Activated naive CD8-positive, alpha-beta T cell treated with anti-CD3 and anti-CD28 coated beads for 36 hours (primary cell): ENCODE data around the gene PHF11. TPM values are rescaled to one million over a fixed set of nuclear protein-coding genes. Genes with fewer than 3 reads are reported as not detected.
A peak's percentile ranks its signal among the peaks of the same experiment; 100 is the strongest.
"Not testable (repeated sequence)": the region's sequence is repeated elsewhere in the genome, so short reads cannot be mapped to it uniquely, and the experiment has no call there.

Experiments
- DNase-seq: peaks from one replicate; pipeline ENCODE4 v3.0.0; 2021
- H3K27ac Mint-ChIP-seq: one replicate; pipeline ENCODE4 v1.8.0; 2022; ENCODE audit warnings: mild to moderate bottlenecking, moderate library complexity, mixed read lengths
- H3K27me3 Mint-ChIP-seq: one replicate; pipeline ENCODE4 v1.8.0; 2022; ENCODE audit warnings: mild to moderate bottlenecking, mixed read lengths
- H3K36me3 Mint-ChIP-seq: one replicate; pipeline ENCODE4 v1.8.0; 2021; ENCODE audit warnings: mild to moderate bottlenecking, mixed read lengths
- H3K4me1 Mint-ChIP-seq: one replicate; pipeline ENCODE4 v1.8.0; 2021; ENCODE audit warnings: mixed read lengths
- H3K4me3 Mint-ChIP-seq: one replicate; pipeline ENCODE4 v1.8.0; 2022; ENCODE audit warnings: mild to moderate bottlenecking, moderate library complexity, mixed read lengths
- H3K9me3 Mint-ChIP-seq: one replicate; pipeline ENCODE4 v1.8.0; 2022; ENCODE audit warnings: mixed read lengths
- total RNA-seq, 2 experiments: library from RNA; stranded (reverse); gene quantifications; one replicate each; pipeline ENCODE4 v1.2.3, GENCODE V29; 2021

PHF11 gene
- total RNA-seq, 2 experiments from 2014 or later = 53.6 to 61.5 TPM

- H3K36me3 Mint-ChIP-seq = peaks cover 8% of the 10 kb centered on the region
Observed at GRCh38 chr13:49472186-49472585, 23.6 kb upstream of the PHF11 start.

GRCh38 chr13:49476529-49476928 lies 19.2 kb upstream of the PHF11 start:
- Mint-ChIP-seq H3K4me3 (no peak overlapping the region), H3K36me3 (peaks cover 5% of the 10 kb centered on the region), H3K27me3 (no peaks in the 10 kb centered on the region), H3K27ac (no peak overlapping the region), H3K4me1 (peaks cover 3% of the 10 kb centered on the region), H3K9me3 (no peaks in the 10 kb centered on the region)
- DNase-seq = no peak

More at GRCh38 chr13:49472186-49472585, 23.6 kb upstream of the PHF11 start:
- H3K27ac Mint-ChIP-seq = no peak overlapping the region
- H3K4me1 Mint-ChIP-seq = peaks cover 3% of the 10 kb centered on the region
- H3K9me3 Mint-ChIP-seq = no peaks in the 10 kb centered on the region
- DNase-seq = no peak
- no peak overlapping the region for H3K4me3 Mint-ChIP-seq
- no peaks in the 10 kb centered on the region for H3K27me3 Mint-ChIP-seq

GRCh38 chr13:49481788-49482187 lies 14.0 kb upstream of the PHF11 start:
- H3K36me3 Mint-ChIP-seq = peaks cover 15% of the 10 kb centered on the region
- H3K4me3 Mint-ChIP-seq = no peak overlapping the region
- H3K27ac Mint-ChIP-seq = peak overlapping the region; percentile 12
- no peak for DNase-seq
- no peaks in the 10 kb centered on the region for H3K4me1 Mint-ChIP-seq
- no peaks in the 10 kb centered on the region for H3K9me3 Mint-ChIP-seq
- no peaks in the 10 kb centered on the region for H3K27me3 Mint-ChIP-seq

- Mint-ChIP-seq H3K27me3 (no peaks in the 10 kb centered on the region), H3K9me3 (no peaks in the 10 kb centered on the region), H3K4me3 (no peak overlapping the region), H3K27ac (no peak overlapping the region), H3K36me3 (peaks cover 16% of the 10 kb centered on the region), H3K4me1 (no peaks in the 10 kb centered on the region)
- no peak for DNase-seq
Observed at GRCh38 chr13:49488563-49488962, 7.2 kb upstream of the PHF11 start.

- Mint-ChIP-seq H3K4me1 (peaks cover 37% of the 10 kb centered on the region), H3K36me3 (peaks cover 34% of the 10 kb centered on the region), H3K27ac (peak overlapping the region; percentile 99), H3K4me3 (peak overlapping the region; percentile 97), H3K9me3 (no peaks in the 10 kb centered on the region), H3K27me3 (no peaks in the 10 kb centered on the region)
- no peak for DNase-seq
Observed at GRCh38 chr13:49494645-49495044, 1.1 kb upstream of the PHF11 start.

- Mint-ChIP-seq H3K27ac (peak overlapping the region; percentile 97), H3K4me1 (peaks cover 45% of the 10 kb centered on the region), H3K4me3 (peak overlapping the region; percentile 85), H3K36me3 (peaks cover 40% of the 10 kb centered on the region)
- H3K9me3 Mint-ChIP-seq, H3K27me3 Mint-ChIP-seq: not testable (repeated sequence)
- peak; percentile 47 for DNase-seq
Observed at GRCh38 chr13:49496837-49497236, 1.1 kb downstream of the PHF11 start.

- peak; percentile 4 for DNase-seq
- Mint-ChIP-seq H3K9me3 (no peaks in the 10 kb centered on the region), H3K27me3 (no peaks in the 10 kb centered on the region), H3K27ac (peak overlapping the region; percentile 97), H3K4me1 (peaks cover 45% of the 10 kb centered on the region), H3K36me3 (peaks cover 38% of the 10 kb centered on the region), H3K4me3 (peak overlapping the region; percentile 85)
Observed at GRCh38 chr13:49497272-49497671, 1.5 kb downstream of the PHF11 start.

GRCh38 chr13:49498206-49498605 lies 2.5 kb downstream of the PHF11 start:
- H3K36me3 Mint-ChIP-seq = peaks cover 45% of the 10 kb centered on the region

GRCh38 chr13:49499889-49500660 lies 4.3 kb downstream of the PHF11 start:
- Mint-ChIP-seq H3K4me3 (no peak overlapping the region), H3K27me3 (no peaks in the 10 kb centered on the region), H3K27ac (peak overlapping the region; percentile 49), H3K36me3 (peaks cover 52% of the 10 kb centered on the region), H3K4me1 (peaks cover 42% of the 10 kb centered on the region), H3K9me3 (peaks cover 2% of the 10 kb centered on the region)
- no peak for DNase-seq

More at GRCh38 chr13:49498206-49498605, 2.5 kb downstream of the PHF11 start:
- no peak for DNase-seq
- Mint-ChIP-seq H3K9me3 (peaks cover under 1% of the 10 kb centered on the region), H3K4me3 (no peak overlapping the region), H3K27me3 (no peaks in the 10 kb centered on the region), H3K27ac (peak overlapping the region; percentile 97), H3K4me1 (peaks cover 46% of the 10 kb centered on the region)

GRCh38 chr13:49502954-49503353 lies 7.2 kb downstream of the PHF11 start:
- H3K27me3 Mint-ChIP-seq = no peaks in the 10 kb centered on the region
- H3K27ac Mint-ChIP-seq = no peak overlapping the region
- peaks cover 28% of the 10 kb centered on the region for H3K4me1 Mint-ChIP-seq
- peaks cover 49% of the 10 kb centered on the region for H3K36me3 Mint-ChIP-seq
- H3K4me3 Mint-ChIP-seq = no peak overlapping the region
- peaks cover 2% of the 10 kb centered on the region for H3K9me3 Mint-ChIP-seq
- DNase-seq = no peak

- Mint-ChIP-seq H3K27ac (no peak overlapping the region), H3K4me1 (peaks cover 20% of the 10 kb centered on the region), H3K36me3 (peaks cover 44% of the 10 kb centered on the region), H3K9me3 (peaks cover 2% of the 10 kb centered on the region), H3K4me3 (no peak overlapping the region), H3K27me3 (no peaks in the 10 kb centered on the region)
- no peak for DNase-seq
Observed at GRCh38 chr13:49503951-49504350, 8.2 kb downstream of the PHF11 start.

- no peak for DNase-seq
- Mint-ChIP-seq H3K27me3 (no peaks in the 10 kb centered on the region), H3K27ac (no peak overlapping the region), H3K36me3 (peaks cover 19% of the 10 kb centered on the region), H3K4me3 (no peak overlapping the region), H3K4me1 (peaks cover 4% of the 10 kb centered on the region), H3K9me3 (no peaks in the 10 kb centered on the region)
Observed at GRCh38 chr13:49512578-49512977, 16.8 kb downstream of the PHF11 start.

GRCh38 chr13:49516467-49516866 lies 20.7 kb downstream of the PHF11 start:
- H3K36me3 Mint-ChIP-seq = peaks cover 7% of the 10 kb centered on the region

GRCh38 chr13:49517461-49517860 lies 21.7 kb downstream of the PHF11 start:
- no peaks in the 10 kb centered on the region for H3K9me3 Mint-ChIP-seq
- DNase-seq = no peak
- H3K4me1 Mint-ChIP-seq = peaks cover 2% of the 10 kb centered on the region
- H3K27ac Mint-ChIP-seq = no peak overlapping the region
- no peak overlapping the region for H3K4me3 Mint-ChIP-seq
- no peaks in the 10 kb centered on the region for H3K27me3 Mint-ChIP-seq
- H3K36me3 Mint-ChIP-seq = peaks cover 7% of the 10 kb centered on the region

More at GRCh38 chr13:49516467-49516866, 20.7 kb downstream of the PHF11 start:
- Mint-ChIP-seq H3K4me3 (no peak overlapping the region), H3K27me3 (no peaks in the 10 kb centered on the region), H3K9me3 (no peaks in the 10 kb centered on the region), H3K27ac (no peak overlapping the region), H3K4me1 (peaks cover 2% of the 10 kb centered on the region)
- DNase-seq = no peak

GRCh38 chr13:49521224-49521623 lies 25.5 kb downstream of the PHF11 start:
- no peak overlapping the region for H3K27ac Mint-ChIP-seq
- no peak overlapping the region for H3K4me3 Mint-ChIP-seq
- H3K9me3 Mint-ChIP-seq = no peaks in the 10 kb centered on the region
- no peaks in the 10 kb centered on the region for H3K27me3 Mint-ChIP-seq
- peaks cover 5% of the 10 kb centered on the region for H3K36me3 Mint-ChIP-seq
- DNase-seq = no peak
- H3K4me1 Mint-ChIP-seq = peaks cover 3% of the 10 kb centered on the region
